ENCODE measurements around the gene RRP1B.

DNA sequence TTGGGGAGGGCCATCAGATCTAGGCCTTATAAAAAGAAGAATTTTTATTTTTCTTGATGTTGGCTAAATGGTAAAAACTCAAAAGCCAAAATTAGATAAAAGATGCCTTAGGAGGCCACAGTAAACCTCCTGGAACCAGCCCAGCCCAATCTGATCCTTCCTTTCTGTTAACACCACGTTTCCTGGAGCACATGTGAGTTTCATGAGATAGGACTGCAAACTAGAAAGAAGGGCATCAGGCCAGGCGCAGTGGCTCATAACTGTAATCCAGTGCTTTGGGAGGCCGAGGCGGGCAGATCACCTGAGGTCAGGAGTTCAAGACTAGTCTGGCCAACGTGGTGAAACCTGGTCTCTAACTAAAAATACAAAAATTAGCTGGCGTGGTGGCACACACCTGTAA lies 6.7 kb upstream of the RRP1B start:
- TF ChIP-seq, protein P1, sequence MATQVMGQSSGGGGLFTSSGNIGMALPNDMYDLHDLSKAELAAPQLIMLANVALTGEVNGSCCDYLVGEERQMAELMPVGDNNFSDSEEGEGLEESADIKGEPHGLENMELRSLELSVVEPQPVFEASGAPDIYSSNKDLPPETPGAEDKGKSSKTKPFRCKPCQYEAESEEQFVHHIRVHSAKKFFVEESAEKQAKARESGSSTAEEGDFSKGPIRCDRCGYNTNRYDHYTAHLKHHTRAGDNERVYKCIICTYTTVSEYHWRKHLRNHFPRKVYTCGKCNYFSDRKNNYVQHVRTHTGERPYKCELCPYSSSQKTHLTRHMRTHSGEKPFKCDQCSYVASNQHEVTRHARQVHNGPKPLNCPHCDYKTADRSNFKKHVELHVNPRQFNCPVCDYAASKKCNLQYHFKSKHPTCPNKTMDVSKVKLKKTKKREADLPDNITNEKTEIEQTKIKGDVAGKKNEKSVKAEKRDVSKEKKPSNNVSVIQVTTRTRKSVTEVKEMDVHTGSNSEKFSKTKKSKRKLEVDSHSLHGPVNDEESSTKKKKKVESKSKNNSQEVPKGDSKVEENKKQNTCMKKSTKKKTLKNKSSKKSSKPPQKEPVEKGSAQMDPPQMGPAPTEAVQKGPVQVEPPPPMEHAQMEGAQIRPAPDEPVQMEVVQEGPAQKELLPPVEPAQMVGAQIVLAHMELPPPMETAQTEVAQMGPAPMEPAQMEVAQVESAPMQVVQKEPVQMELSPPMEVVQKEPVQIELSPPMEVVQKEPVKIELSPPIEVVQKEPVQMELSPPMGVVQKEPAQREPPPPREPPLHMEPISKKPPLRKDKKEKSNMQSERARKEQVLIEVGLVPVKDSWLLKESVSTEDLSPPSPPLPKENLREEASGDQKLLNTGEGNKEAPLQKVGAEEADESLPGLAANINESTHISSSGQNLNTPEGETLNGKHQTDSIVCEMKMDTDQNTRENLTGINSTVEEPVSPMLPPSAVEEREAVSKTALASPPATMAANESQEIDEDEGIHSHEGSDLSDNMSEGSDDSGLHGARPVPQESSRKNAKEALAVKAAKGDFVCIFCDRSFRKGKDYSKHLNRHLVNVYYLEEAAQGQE (IDR thresholded peaks at IDR 0.05; ENCODE audit: low read depth) = no peak
- TF ChIP-seq TCF12 (IDR thresholded peaks at IDR 0.05; ENCODE audit: low read depth) (no peak), TEAD4 (IDR thresholded peaks at IDR 0.05) (no peak), TAF1 (IDR thresholded peaks at IDR 0.05; ENCODE audit: low read depth) (no peak), RAD21 (IDR thresholded peaks at IDR 0.05; ENCODE audit: low read depth) (no peak), CREB1 (IDR thresholded peaks at IDR 0.05; ENCODE audit: low read depth) (no peak), EP300 (IDR thresholded peaks at IDR 0.05; ENCODE audit: borderline replicate concordance) (no peak), FOXM1 (IDR thresholded peaks at IDR 0.05; ENCODE audit: borderline replicate concordance, low read depth) (no peak), YY1 (IDR thresholded peaks at IDR 0.05; ENCODE audit: low read depth) (no peak)
